Measurements from ENCODE around the gene PGPEP1. TPM values are rescaled to one million over a fixed set of nuclear protein-coding genes. Genes with fewer than 3 reads are reported as not detected.

Gene PGPEP1
- total and polyA plus RNA-seq, 10 of the 15 experiments (the other 5 are each of a cell fraction or from before 2014, with no cell fraction given) = 13.8 to 39.4 (median 17.0) TPM

DNA sequence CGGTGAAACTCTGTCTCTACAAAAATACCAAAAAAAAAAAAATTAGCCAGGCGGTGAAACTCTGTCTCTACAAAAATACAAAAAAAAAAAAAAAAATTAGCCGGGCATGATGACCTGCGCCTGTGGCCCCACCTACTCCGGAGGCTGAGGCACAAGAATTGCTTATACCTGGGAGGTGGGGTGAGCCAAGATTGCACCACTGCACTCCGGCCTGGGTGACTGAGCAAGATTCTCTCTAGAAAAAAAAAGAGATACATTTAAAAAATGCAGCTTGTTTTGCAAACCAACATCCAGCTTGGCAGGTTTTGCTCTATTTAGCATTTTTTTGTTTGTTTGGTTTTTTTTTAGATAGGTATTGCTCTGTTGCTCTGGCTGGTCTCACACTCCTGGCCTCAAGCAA, 6.7 kb upstream of the PGPEP1 start (continued):
- TF ChIP-seq ETV6 (conservative IDR thresholded peaks at IDR 0.05 in 1 of 2, IDR thresholded peaks at IDR 0.05 in 1 of 2; ENCODE audit: borderline replicate concordance in 1 of 2, low read depth in 1 of 2) = no peak
- TF ChIP-seq TARDBP (IDR thresholded peaks at IDR 0.05; ENCODE audit: borderline replicate concordance) = no peak
- no peak for TF ChIP-seq LARP7 (IDR thresholded peaks at IDR 0.05)
- TF ChIP-seq, protein P1, sequence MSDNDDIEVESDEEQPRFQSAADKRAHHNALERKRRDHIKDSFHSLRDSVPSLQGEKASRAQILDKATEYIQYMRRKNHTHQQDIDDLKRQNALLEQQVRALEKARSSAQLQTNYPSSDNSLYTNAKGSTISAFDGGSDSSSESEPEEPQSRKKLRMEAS (IDR thresholded peaks at IDR 0.05; ENCODE audit: low read depth, low read length) = no peak
- no peak for TF ChIP-seq HSF1 (IDR thresholded peaks at IDR 0.05; ENCODE audit: low read depth, low read length)
- TF ChIP-seq, protein P2, sequence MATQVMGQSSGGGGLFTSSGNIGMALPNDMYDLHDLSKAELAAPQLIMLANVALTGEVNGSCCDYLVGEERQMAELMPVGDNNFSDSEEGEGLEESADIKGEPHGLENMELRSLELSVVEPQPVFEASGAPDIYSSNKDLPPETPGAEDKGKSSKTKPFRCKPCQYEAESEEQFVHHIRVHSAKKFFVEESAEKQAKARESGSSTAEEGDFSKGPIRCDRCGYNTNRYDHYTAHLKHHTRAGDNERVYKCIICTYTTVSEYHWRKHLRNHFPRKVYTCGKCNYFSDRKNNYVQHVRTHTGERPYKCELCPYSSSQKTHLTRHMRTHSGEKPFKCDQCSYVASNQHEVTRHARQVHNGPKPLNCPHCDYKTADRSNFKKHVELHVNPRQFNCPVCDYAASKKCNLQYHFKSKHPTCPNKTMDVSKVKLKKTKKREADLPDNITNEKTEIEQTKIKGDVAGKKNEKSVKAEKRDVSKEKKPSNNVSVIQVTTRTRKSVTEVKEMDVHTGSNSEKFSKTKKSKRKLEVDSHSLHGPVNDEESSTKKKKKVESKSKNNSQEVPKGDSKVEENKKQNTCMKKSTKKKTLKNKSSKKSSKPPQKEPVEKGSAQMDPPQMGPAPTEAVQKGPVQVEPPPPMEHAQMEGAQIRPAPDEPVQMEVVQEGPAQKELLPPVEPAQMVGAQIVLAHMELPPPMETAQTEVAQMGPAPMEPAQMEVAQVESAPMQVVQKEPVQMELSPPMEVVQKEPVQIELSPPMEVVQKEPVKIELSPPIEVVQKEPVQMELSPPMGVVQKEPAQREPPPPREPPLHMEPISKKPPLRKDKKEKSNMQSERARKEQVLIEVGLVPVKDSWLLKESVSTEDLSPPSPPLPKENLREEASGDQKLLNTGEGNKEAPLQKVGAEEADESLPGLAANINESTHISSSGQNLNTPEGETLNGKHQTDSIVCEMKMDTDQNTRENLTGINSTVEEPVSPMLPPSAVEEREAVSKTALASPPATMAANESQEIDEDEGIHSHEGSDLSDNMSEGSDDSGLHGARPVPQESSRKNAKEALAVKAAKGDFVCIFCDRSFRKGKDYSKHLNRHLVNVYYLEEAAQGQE (IDR thresholded peaks at IDR 0.05; ENCODE audit: low read depth, low read length) = no peak
- TF ChIP-seq ATF3 (IDR thresholded peaks at IDR 0.05; ENCODE audit: borderline replicate concordance, extremely low read depth, low read depth, low read length) = no peak
